HG03139 (cell line): ENCODE results near the gene ERCC6L.
"Not testable (repeated sequence)": the region's sequence is repeated elsewhere in the genome, so short reads cannot be mapped to it uniquely, and the experiment has no call there.

Source experiments
- ATAC-seq: cut with Tn5 transposase; IDR thresholded peaks from one replicate; pipeline ENCODE4 v1.9.1; 2021; ENCODE audit not compliant: unreplicated experiment

The ERCC6L gene

DNA sequence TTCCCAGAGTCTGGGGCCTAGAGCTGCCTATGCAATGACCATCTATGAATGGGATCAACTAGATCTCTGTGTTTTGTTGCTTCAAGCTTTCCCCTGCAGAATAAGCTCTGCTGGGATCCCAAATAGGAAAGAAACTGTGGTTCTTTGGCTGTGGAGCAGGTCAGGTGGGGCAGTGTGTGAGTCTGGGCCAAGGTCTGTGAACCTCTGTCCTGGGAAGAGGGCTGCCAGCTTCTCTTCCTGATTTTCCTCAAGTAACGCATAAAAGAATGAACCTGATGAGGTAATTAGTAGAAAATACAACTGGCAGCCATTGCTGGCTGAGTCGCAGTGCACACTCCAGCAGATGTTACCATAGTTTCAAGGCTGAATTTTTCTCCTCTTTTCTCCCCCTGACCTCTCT is 61.8 kb downstream of the ERCC6L start:
- ATAC-seq = no peak

DNA sequence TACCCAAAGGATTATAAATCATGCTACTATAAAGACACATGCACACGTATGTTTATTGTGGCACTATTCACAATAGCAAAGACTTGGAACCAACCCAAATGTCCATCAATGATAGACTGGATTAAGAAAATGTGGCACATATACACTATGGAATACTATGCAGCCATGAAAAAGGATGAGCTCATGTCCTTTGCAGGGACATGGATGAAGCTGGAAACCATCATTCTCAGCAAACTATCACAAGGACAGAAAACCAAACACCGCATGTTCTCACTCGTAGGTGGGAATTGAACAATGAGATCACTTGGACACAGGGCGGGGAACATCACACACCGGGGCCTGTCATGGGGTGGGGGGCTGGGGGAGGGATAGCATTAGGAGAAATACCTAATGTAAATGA is 62.5 kb downstream of the ERCC6L start:
- not testable (repeated sequence) for ATAC-seq

DNA sequence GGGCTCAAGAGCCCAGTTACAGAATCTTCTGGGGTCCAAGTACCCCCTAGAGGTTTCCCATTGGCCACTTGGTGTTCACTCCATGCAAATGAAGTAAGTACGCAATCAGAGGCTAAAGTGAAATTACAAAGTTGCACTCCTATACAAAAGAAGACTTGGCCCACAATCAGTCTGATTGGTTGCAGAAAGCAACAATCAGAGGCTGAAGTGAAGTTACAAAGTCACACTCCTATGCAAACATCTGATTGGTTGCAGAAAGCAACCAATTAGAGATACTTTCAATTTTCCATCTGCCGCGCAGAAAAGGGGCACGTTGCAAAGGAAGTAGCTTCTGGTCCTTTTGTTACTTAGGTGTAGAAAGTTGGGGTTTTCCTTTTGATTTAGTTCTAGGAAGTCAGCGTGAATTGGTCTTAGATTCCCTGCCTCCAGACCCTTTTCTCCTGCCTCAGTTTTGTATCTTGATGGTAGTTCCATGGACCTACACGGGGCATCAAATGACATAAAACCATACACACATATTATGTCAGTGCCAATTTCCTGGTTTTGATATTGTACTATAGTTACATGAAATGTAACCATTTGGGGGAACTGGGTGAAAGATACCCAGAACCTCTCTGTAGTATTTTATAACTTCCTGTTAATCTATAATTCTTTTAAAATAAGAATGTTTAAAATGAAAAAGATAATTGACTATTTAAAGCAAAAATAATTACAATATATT is 69.7 kb downstream of the ERCC6L start:
- no peak for ATAC-seq

DNA sequence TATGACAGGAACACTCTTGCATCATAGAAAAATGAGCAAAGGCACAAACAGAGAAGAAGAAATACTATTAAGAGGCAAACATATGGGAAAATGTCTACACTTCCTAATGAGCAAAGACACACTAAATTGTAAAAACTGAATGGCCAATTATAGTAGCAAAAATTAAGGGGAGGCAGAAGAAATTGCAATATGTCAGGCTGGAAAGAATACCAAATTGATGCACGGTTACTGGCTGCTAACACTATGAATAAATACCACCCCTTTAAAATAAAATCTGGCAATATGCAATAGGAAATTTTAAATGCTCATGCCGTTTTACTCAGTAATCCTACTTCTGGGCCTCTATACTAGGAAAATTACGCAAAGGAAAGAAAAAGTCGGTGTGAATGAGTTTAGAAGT is 73.3 kb downstream of the ERCC6L start:
- no peak for ATAC-seq

DNA sequence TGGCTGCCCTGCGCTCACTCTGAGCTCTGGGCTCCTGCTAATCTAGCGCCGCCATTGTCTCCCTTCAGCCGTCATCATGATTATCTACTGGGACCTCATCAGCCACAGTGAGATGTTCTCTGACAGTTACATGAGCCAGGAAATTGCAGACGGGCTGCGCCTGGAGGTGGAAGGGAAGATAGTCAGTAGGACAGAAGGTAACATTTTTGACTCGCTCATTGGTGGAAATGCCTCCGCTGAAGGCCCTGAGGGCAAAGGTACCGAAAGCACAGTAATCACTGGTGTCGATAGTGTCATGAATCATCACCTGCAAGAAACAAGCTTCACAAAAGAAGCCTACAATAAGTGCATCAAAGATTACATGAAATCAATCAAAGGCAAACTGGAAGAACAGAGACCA is 79.1 kb downstream of the ERCC6L start:
- no peak for ATAC-seq

DNA sequence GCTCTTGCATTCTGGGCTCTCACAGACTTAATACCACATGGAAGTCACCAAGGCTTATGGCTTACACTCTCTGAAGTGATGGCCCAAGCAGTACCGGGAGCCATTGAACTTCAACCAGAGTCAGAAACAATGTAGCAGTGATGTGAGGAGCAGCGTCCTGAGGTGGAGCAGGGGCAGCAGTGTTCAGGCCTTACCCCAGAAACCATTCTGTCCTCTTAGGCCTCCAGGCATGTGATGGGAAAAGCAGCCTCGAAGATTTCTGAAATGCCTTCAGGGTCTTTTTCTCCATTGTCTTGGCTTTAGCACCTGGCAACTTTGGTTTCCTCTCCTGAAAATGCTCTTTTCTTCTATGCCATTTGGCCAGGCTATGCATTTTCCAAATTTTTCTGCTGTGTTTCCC is 80.1 kb downstream of the ERCC6L start:
- no peak for ATAC-seq
